GM12878 (cell line): ENCODE data around the gene ATP2A3.

ENCODE experiments used
- CEBPB ChIP-seq, 2 experiments: fragments of 150-350 bp in 1 of 2; IDR thresholded peaks; 2 replicates each; pipeline ENCODE4 v1.6.1; 2012 to 2014; ENCODE audit warnings: low read depth in 2 of 2, low read length in 2 of 2, borderline replicate concordance in 1 of 2, inconsistent platforms in 1 of 2
- ESRRA ChIP-seq: IDR thresholded peaks from 2 replicates; pipeline ENCODE4 v1.6.1; 2012; ENCODE audit warnings: mild to moderate bottlenecking, low read length, improper control_type of control experiment
- ETV6 ChIP-seq, 2 experiments: fragments of 450-650 bp in 1 of 2; IDR thresholded peaks in 1 of 2; conservative IDR thresholded peaks in 1 of 2; 2 replicates each; pipeline ENCODE4 v1.6.1; 2014; ENCODE audit warnings: antibody characterized with exemption in 1 of 2, borderline replicate concordance in 1 of 2, low read depth in 1 of 2, mild to moderate bottlenecking in 1 of 2, moderate library complexity in 1 of 2
- HDGF ChIP-seq: fragments of 450-650 bp; IDR thresholded peaks from 2 replicates; pipeline ENCODE4 v1.6.1; 2016; ENCODE audit warnings: antibody characterized with exemption
- MYC ChIP-seq: IDR thresholded peaks from 2 replicates; pipeline ENCODE4 v1.6.1; 2011; ENCODE audit warnings: mild to moderate bottlenecking, low read length, moderate library complexity, inconsistent platforms; ENCODE audit not compliant: insufficient read depth, insufficient replicate concordance, insufficient read length, severe bottlenecking
- NFXL1 ChIP-seq: fragments of 450-650 bp; IDR thresholded peaks from 2 replicates; pipeline ENCODE4 v1.6.1; 2017; ENCODE audit warnings: antibody characterized with exemption, mild to moderate bottlenecking, borderline replicate concordance
- POLR2A ChIP-seq: IDR thresholded peaks from 2 replicates; pipeline ENCODE4 v1.6.1; 2011; ENCODE audit warnings: low read depth, mild to moderate bottlenecking, low read length
- RAD21 ChIP-seq: IDR thresholded peaks from 2 replicates; pipeline ENCODE4 v1.6.1; 2011; ENCODE audit warnings: mild to moderate bottlenecking, low read depth, low read length, moderate library complexity; ENCODE audit not compliant: insufficient read depth
- YY1 ChIP-seq: IDR thresholded peaks from 2 replicates; pipeline ENCODE4 v1.6.1; 2011; ENCODE audit warnings: low read depth, mild to moderate bottlenecking, low read length
- TF ChIP-seq, protein P1 (sequence below), 3 experiments: IDR thresholded peaks in 2 of 3; conservative IDR thresholded peaks in 1 of 3; 2 replicates each; pipeline ENCODE4 v1.5.1; 2011; ENCODE audit warnings: low read depth in 3 of 3, low read length in 3 of 3, mild to moderate bottlenecking in 3 of 3, control low read depth in 2 of 3, moderate library complexity in 2 of 3, inconsistent platforms in 1 of 3, mixed read lengths in 1 of 3; ENCODE audit not compliant: control insufficient read depth in 2 of 3, insufficient read depth in 1 of 3; ENCODE audit errors: extremely low read depth in 1 of 3
- TF ChIP-seq, protein P2 (sequence below): fragments of 450-650 bp; IDR thresholded peaks from 2 replicates; pipeline ENCODE4 v1.6.1; 2016; ENCODE audit warnings: mild to moderate bottlenecking, moderate library complexity, borderline replicate concordance

DNA sequence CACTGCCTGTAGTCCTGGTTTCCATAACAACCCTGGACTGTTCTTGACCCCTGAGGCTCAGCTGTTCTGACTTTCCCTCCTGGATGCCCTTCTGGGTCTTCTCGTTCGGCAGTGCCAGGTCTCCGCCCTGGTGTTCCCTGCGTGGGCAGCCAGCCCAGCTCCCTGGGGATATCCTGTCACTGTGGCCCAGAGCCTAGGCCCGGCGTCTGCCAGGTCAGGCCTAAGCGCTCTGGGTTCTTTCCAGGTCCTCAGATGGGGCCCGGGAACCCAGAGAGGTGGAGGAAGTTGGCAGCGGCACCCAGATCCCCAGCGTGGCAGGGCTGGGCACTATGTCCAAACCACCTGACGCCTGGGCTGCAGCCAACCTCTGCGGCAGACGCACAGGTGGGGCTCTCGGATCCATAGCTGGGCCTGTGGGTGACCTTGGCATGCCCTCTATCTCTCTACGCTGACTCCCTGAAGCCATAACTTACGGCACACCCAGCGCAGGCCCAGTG lies 12.5 kb upstream of the ATP2A3 start:
- TF ChIP-seq YY1 (no peak), MYC (no peak), ETV6 (conservative IDR thresholded peaks at IDR 0.05 in 1 of 2, IDR thresholded peaks at IDR 0.05 in 1 of 2; ENCODE audit: borderline replicate concordance in 1 of 2, low read depth in 1 of 2) (no peak), HDGF (no peak), CEBPB (IDR thresholded peaks at IDR 0.05; ENCODE audit: borderline replicate concordance in 1 of 2, low read depth in 2 of 2, low read length in 2 of 2) (no peak), POLR2A (no peak), ESRRA (no peak), NFXL1 (no peak), RAD21 (no peak)
- TF ChIP-seq, protein P1, sequence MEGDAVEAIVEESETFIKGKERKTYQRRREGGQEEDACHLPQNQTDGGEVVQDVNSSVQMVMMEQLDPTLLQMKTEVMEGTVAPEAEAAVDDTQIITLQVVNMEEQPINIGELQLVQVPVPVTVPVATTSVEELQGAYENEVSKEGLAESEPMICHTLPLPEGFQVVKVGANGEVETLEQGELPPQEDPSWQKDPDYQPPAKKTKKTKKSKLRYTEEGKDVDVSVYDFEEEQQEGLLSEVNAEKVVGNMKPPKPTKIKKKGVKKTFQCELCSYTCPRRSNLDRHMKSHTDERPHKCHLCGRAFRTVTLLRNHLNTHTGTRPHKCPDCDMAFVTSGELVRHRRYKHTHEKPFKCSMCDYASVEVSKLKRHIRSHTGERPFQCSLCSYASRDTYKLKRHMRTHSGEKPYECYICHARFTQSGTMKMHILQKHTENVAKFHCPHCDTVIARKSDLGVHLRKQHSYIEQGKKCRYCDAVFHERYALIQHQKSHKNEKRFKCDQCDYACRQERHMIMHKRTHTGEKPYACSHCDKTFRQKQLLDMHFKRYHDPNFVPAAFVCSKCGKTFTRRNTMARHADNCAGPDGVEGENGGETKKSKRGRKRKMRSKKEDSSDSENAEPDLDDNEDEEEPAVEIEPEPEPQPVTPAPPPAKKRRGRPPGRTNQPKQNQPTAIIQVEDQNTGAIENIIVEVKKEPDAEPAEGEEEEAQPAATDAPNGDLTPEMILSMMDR (IDR thresholded peaks at IDR 0.05 in 2 of 3, conservative IDR thresholded peaks at IDR 0.05 in 1 of 3; ENCODE audit: control insufficient read depth in 2 of 3, extremely low read depth in 1 of 3, insufficient read depth in 1 of 3, low read depth in 3 of 3, low read length in 3 of 3), result no peak
- TF ChIP-seq, protein P2, sequence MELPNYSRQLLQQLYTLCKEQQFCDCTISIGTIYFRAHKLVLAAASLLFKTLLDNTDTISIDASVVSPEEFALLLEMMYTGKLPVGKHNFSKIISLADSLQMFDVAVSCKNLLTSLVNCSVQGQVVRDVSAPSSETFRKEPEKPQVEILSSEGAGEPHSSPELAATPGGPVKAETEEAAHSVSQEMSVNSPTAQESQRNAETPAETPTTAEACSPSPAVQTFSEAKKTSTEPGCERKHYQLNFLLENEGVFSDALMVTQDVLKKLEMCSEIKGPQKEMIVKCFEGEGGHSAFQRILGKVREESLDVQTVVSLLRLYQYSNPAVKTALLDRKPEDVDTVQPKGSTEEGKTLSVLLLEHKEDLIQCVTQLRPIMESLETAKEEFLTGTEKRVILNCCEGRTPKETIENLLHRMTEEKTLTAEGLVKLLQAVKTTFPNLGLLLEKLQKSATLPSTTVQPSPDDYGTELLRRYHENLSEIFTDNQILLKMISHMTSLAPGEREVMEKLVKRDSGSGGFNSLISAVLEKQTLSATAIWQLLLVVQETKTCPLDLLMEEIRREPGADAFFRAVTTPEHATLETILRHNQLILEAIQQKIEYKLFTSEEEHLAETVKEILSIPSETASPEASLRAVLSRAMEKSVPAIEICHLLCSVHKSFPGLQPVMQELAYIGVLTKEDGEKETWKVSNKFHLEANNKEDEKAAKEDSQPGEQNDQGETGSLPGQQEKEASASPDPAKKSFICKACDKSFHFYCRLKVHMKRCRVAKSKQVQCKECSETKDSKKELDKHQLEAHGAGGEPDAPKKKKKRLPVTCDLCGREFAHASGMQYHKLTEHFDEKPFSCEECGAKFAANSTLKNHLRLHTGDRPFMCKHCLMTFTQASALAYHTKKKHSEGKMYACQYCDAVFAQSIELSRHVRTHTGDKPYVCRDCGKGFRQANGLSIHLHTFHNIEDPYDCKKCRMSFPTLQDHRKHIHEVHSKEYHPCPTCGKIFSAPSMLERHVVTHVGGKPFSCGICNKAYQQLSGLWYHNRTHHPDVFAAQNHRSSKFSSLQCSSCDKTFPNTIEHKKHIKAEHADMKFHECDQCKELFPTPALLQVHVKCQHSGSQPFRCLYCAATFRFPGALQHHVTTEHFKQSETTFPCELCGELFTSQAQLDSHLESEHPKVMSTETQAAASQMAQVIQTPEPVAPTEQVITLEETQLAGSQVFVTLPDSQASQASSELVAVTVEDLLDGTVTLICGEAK, result no peak
